Astrocyte of the spinal cord (primary cell): Measurements from ENCODE around the gene CADPS.

Source experiments
- DNase-seq: peaks from one replicate; pipeline ENCODE4 v3.0.0; 2011; ENCODE audit warnings: low read depth, low spot score
- H3K4me3 ChIP-seq: 2 replicates; pipeline ENCODE4 v1.5.1; 2011; ENCODE audit warnings: low read depth, mild to moderate bottlenecking, low read length, moderate library complexity
- in situ Hi-C: cut with HindIII; loops from 2 replicates; pipeline ENCODE4 v1.10.0; 2017; ENCODE audit warnings: low sequenced_read_pairs
- TF ChIP-seq, protein P1 (sequence below): IDR thresholded peaks from 2 replicates; pipeline ENCODE4 v1.5.1; 2012; ENCODE audit warnings: low read depth, mild to moderate bottlenecking, low read length, inconsistent platforms

Gene CADPS

DNA sequence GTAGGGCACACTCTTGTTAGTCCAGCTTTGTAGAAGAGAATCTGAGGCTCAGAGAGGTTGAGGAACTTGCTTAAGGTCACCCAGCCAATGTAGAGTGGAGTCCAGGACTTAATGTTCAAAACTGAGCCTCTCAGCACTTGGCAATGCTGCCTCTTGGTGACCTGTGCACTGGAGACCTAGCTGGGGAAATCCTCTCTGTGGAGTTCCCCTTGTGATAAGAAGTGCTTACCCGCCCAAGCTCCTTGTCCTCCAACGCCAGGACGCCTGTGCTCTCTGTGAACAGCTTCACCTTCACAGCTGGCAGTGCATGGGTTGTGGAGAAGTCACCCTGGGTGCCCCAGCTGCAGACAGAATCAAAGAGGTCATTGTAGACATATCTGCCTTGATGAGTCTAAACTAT lies 282.8 kb downstream of the CADPS start:
- in situ Hi-C loops = no loop called here
- TF ChIP-seq, protein P1, sequence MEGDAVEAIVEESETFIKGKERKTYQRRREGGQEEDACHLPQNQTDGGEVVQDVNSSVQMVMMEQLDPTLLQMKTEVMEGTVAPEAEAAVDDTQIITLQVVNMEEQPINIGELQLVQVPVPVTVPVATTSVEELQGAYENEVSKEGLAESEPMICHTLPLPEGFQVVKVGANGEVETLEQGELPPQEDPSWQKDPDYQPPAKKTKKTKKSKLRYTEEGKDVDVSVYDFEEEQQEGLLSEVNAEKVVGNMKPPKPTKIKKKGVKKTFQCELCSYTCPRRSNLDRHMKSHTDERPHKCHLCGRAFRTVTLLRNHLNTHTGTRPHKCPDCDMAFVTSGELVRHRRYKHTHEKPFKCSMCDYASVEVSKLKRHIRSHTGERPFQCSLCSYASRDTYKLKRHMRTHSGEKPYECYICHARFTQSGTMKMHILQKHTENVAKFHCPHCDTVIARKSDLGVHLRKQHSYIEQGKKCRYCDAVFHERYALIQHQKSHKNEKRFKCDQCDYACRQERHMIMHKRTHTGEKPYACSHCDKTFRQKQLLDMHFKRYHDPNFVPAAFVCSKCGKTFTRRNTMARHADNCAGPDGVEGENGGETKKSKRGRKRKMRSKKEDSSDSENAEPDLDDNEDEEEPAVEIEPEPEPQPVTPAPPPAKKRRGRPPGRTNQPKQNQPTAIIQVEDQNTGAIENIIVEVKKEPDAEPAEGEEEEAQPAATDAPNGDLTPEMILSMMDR = no peak
- DNase-seq = no peak
- H3K4me3 ChIP-seq = no peak overlapping the region

DNA sequence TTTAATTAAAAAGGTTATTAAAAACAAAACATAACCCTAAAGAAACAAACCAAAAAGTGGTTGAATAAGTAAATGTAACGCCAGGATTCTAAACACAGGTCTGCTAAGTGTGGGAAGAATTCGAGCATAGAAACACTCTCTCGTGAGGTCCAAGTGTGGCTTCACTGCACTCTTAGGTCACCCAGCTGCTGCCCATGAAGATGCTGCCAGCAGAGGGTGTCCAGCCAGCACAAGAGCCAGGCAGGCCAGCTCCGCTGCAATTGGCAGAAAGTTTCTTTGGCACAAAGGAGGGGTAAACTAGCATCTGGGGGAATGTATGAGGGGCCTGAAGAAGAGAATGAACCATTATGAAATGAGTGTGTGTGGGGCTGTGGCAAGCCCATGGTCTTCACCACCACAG lies 286.1 kb downstream of the CADPS start:
- no peak for DNase-seq
- no peak overlapping the region for H3K4me3 ChIP-seq
- TF ChIP-seq, protein P1 = peak; percentile 21
- in situ Hi-C loops = no loop called here

GRCh38 chr3:62587579-62588031 lies 287.6 kb downstream of the CADPS start:
- no peak overlapping the region for H3K4me3 ChIP-seq
- TF ChIP-seq, protein P1 = no peak
- DNase-seq = peak; percentile 91
- in situ Hi-C loops = no loop called here

- no peak for DNase-seq
- H3K4me3 ChIP-seq = no peak overlapping the region
- TF ChIP-seq, protein P1 = no peak
- in situ Hi-C loops = no loop called here
Measured at GRCh38 chr3:62587169-62587568, 288.0 kb downstream of the CADPS start.

DNA sequence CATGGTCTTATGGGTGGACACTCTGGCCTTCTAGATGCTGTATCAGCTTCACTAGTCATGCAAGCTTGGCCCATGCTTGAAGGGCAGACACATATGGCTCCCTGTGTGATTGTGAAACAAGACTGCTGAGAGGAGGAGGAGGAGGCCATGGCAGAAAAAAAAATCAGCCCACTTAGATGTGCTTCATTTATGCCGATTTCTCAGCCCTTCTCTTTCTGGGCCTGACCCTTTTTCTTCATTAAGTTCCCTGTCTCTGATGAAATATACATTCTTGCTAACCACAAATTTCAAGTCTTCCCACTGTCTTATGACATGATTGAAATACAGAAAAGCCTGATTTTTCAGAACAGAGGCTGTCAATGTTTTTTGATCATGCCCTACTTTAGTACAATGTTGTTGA lies 288.9 kb downstream of the CADPS start:
- TF ChIP-seq, protein P1 = no peak
- DNase-seq = peak; percentile 37

DNA sequence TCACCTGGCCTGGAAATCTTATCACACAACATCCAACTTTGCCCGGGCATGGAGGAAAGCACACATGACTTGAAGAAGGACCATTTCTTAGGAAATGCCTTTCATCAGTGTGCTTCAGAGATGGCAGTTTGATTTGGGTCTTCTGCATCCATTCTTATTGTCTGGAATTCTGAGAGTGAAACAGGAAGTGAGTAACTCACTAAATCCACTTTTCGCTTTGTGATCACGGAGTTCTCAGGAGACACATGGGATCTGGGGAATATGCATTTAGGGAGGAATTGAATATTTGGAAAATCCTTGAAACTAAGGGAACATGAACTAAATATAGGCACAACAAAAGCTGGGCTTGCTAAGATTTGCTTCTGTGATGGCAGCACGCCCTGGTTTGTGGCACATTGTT lies 289.4 kb downstream of the CADPS start:
- TF ChIP-seq, protein P1 = no peak
- H3K4me3 ChIP-seq = no peak overlapping the region
- in situ Hi-C loops = no loop called here
- no peak for DNase-seq

More for the DNA sequence above, 288.9 kb downstream of the CADPS start:
- no peak overlapping the region for H3K4me3 ChIP-seq
- in situ Hi-C loops = no loop called here

DNA sequence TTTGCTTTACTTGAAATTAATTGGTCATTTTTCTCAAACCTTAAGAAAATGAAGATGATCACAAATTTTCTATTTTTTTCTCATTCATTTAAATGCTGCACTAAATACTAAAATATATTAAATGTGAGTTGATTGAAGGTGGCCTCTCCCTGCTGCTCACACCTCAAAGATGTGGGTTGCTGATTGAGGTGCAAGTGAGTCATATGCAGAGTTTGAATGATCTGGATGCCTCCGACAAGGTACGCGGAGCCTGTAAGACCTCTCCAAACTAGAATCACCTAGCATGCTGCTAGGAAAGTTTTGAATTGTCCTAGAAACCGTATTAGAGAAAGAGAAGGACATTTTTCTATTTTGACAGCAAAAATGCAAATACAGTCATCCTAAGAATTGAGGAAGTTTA lies 290.6 kb downstream of the CADPS start:
- in situ Hi-C loops = no loop called here
- TF ChIP-seq, protein P1 = no peak
- DNase-seq = no peak
- H3K4me3 ChIP-seq = no peak overlapping the region
